Lung (tissue), 12 donors: ENCODE measurements around the gene AK4. TPM values are rescaled to one million over a fixed set of nuclear protein-coding genes. Genes with fewer than 3 reads are reported as not detected.
"Not testable (repeated sequence)": the region's sequence is repeated elsewhere in the genome, so short reads cannot be mapped to it uniquely, and the experiment has no call there.

ENCODE experiments used
- ATAC-seq: fragments of 200-7000 bp; cut with Tn5 transposase; one replicate; pipeline ENCODE4 v1.9.1; 2020; ENCODE audit warnings: moderate number of reproducible peaks; ENCODE audit not compliant: insufficient read depth, low FRiP score
- DNase-seq, 3 donors: peaks; one replicate each; pipeline ENCODE4 v3.0.0-alpha.2; 2013 to 2017
- H3K27ac ChIP-seq, 2 donors: one replicate each; pipeline ENCODE4 v1.5.1; 2013; ENCODE audit warnings: mild to moderate bottlenecking in 2 of 2, moderate library complexity in 2 of 2, control low read depth in 1 of 2, inconsistent platforms in 1 of 2, low read depth in 1 of 2, low read length in 1 of 2
- H3K27me3 ChIP-seq, 3 donors: one replicate each; pipeline ENCODE4 v1.5.1; 2013; ENCODE audit warnings: low read length in 2 of 3; ENCODE audit not compliant: control insufficient read depth in 3 of 3, insufficient read depth in 3 of 3
- H3K36me3 ChIP-seq, 4 donors: one replicate each; pipeline ENCODE4 v1.5.1; 2013; ENCODE audit warnings: low read length in 4 of 4, mild to moderate bottlenecking in 1 of 4, moderate library complexity in 1 of 4; ENCODE audit not compliant: control insufficient read depth in 4 of 4, insufficient read depth in 4 of 4
- H3K4me1 ChIP-seq, 5 donors: one replicate each; pipeline ENCODE4 v1.5.1; 2013; ENCODE audit warnings: low read length in 5 of 5, mild to moderate bottlenecking in 2 of 5, moderate library complexity in 1 of 5; ENCODE audit not compliant: control insufficient read depth in 5 of 5, insufficient read depth in 5 of 5
- H3K4me3 ChIP-seq: one replicate; pipeline ENCODE4 v1.5.1; 2013; ENCODE audit warnings: mild to moderate bottlenecking, control low read depth, moderate library complexity
- H3K9ac ChIP-seq, 2 donors: one replicate each; pipeline ENCODE4 v1.5.1; 2013; ENCODE audit warnings: low read length in 2 of 2, control low read depth in 1 of 2; ENCODE audit not compliant: insufficient read depth in 1 of 2
- H3K9me3 ChIP-seq, 4 donors: one replicate each; pipeline ENCODE4 v1.5.1; 2013; ENCODE audit warnings: low read length in 3 of 4, mild to moderate bottlenecking in 1 of 4, moderate library complexity in 1 of 4; ENCODE audit not compliant: control insufficient read depth in 4 of 4, insufficient read depth in 3 of 4
- WGBS, 2 donors: extraction: QIAGEN DNeasy Blood & Tissue Kit; methylation state at CpG; one replicate each; pipeline ENCODE4 v1.1.7; 2013; 5-methylcytosine and 5-hydroxymethylcytosine counted together
- polyA plus RNA-seq, 2 donors: library from polyadenylated mRNA; stranded (reverse); fragments of 200-250 nt; gene quantifications; one replicate each; pipeline ENCODE4 v1.2.1, GENCODE V29; 2013
- total RNA-seq, 2 donors: library from RNA; depleted of rRNA in 1 of 2; stranded (reverse); fragments of >200 nt in 1 of 2; gene quantifications; one replicate each; pipeline ENCODE4 v1.2.1, GENCODE V29; 2014 to 2021
- TF ChIP-seq, protein P1 (sequence below): IDR thresholded peaks from 2 replicates; pipeline ENCODE4 v1.5.1; 2012; ENCODE audit warnings: mild to moderate bottlenecking; ENCODE audit errors: control extremely low read depth, extremely low read depth
- donor health status: control.
- donor health status: control.
- donor health status: Bipolar disorder and iron deficiency.
- donor health status: healthy.
- donor health status: DM: yes; HTN: yes; CAD: no.

Gene AK4
- total and polyA plus RNA-seq, 4 donors = 1.1 to 13.7 (median 6.5) TPM

DNA sequence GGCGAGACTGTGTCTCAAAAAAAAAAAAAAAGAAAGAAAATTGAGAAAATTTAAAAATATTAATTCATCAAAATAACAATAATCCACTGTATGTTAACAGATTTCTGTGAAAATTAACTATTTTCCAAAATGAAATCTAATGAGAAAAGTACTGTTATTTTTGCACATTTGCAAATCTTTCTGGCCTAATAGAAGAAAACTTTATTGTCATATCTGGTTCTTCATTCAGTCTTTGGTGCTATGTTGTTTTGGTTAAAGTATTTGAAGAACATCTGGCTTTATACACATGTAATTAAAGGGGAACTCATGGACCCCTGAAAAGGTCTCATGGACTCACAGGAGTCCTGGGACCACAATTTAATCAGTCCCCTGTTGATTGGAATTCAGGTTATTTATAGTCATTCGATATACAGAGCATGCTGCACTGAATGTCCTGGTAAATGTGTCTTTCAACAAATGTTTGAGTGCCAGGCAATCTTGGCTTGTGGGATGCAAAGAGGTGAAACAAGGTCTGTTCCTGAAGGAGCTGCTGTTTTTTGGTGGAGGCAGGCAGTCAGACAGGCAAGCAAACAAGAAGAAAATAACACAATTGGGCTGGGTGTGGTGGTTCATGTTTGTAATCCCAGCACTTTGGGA lies 9.0 kb downstream of the AK4 start:
- Histone ChIP-seq H3K27ac (no peak overlapping the region), H3K9me3 (no peaks in the 10 kb centered on the region), H3K36me3 (no peaks in the 10 kb centered on the region), H3K4me3 (no peak overlapping the region), H3K4me1 (peaks cover 0 to 6% (median 0%) of the 10 kb centered on the region in 5 donors), H3K9ac (no peak overlapping the region), H3K27me3 (peaks cover 0 to 24% (median 0%) of the 10 kb centered on the region in 3 donors)
- no peak for ATAC-seq
- 90 to 93% methylated on average over 2 of the region's 2 CpGs for WGBS, 2 donors
- no peak for DNase-seq
- TF ChIP-seq, protein P1, sequence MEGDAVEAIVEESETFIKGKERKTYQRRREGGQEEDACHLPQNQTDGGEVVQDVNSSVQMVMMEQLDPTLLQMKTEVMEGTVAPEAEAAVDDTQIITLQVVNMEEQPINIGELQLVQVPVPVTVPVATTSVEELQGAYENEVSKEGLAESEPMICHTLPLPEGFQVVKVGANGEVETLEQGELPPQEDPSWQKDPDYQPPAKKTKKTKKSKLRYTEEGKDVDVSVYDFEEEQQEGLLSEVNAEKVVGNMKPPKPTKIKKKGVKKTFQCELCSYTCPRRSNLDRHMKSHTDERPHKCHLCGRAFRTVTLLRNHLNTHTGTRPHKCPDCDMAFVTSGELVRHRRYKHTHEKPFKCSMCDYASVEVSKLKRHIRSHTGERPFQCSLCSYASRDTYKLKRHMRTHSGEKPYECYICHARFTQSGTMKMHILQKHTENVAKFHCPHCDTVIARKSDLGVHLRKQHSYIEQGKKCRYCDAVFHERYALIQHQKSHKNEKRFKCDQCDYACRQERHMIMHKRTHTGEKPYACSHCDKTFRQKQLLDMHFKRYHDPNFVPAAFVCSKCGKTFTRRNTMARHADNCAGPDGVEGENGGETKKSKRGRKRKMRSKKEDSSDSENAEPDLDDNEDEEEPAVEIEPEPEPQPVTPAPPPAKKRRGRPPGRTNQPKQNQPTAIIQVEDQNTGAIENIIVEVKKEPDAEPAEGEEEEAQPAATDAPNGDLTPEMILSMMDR = no peak

DNA sequence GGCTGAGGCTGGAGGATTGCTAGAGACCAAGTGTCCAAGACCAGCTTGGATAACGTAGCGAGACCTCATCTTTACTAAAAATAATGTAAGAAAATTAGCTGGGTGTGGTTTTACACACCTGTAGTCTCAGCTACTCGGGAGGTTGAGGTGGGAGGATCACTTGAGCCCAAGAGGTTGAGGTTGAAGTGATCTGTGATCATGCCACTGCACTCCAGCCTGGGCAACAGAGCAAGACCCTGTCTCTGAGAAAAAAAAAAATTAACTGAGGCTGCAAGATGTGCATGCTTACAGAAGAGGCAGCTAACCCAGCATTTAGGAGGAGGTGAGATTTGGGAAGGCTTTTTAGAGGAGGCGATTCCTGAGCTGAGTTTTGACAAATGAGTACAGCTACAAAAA lies 9.5 kb downstream of the AK4 start:
- H3K4me1 ChIP-seq = peaks cover 0 to 6% (median 0%) of the 10 kb centered on the region in 5 donors
- no peak for DNase-seq
- WGBS, 2 donors = 92% methylated on average over 4 of the region's 4 CpGs
- no peaks in the 10 kb centered on the region for H3K36me3 ChIP-seq
- TF ChIP-seq, protein P1 = no peak
- H3K27me3 ChIP-seq = peaks cover 0 to 24% (median 0%) of the 10 kb centered on the region in 3 donors
- no peak overlapping the region for H3K27ac ChIP-seq
- no peak overlapping the region for H3K9ac ChIP-seq
- no peak overlapping the region for H3K4me3 ChIP-seq
- H3K9me3 ChIP-seq = no peaks in the 10 kb centered on the region
- ATAC-seq = no peak

GRCh38 chr1:65159291-65159688 lies 11.3 kb downstream of the AK4 start:
- not testable (repeated sequence) for ATAC-seq, DNase-seq, H3K27ac ChIP-seq, H3K9ac ChIP-seq, H3K36me3 ChIP-seq, H3K4me3 ChIP-seq, H3K9me3 ChIP-seq
- Histone ChIP-seq H3K27me3 (peaks cover 0 to 23% (median 0%) of the 10 kb centered on the region in 3 donors), H3K4me1 (peaks cover 0 to 11% (median 0%) of the 10 kb centered on the region in 5 donors)
- 95 to 96% methylated on average over 4 of the region's 4 CpGs for whole genome bisulfite sequencing, 2 donors

- Histone ChIP-seq H3K36me3 (no peaks in the 10 kb centered on the region), H3K9me3 (no peaks in the 10 kb centered on the region), H3K27ac (no peak overlapping the region), H3K4me3 (no peak overlapping the region), H3K4me1 (peaks cover 0 to 12% (median 0%) of the 10 kb centered on the region in 5 donors), H3K9ac (no peak overlapping the region), H3K27me3 (peaks cover 0 to 19% (median 0%) of the 10 kb centered on the region in 3 donors)
- WGBS, 2 donors = 92 to 97% methylated on average over 9 of the region's 9 CpGs
- DNase-seq (no peak), ATAC-seq (no peak)
- TF ChIP-seq, protein P1 = no peak
These were observed 12.0 kb downstream of the AK4 start for GRCh38 chr1:65159801-65160523.
